ENCODE results near the gene RILPL2.
"Not testable (repeated sequence)": the region's sequence is repeated elsewhere in the genome, so short reads cannot be mapped to it uniquely, and the experiment has no call there.

Gene RILPL2

DNA sequence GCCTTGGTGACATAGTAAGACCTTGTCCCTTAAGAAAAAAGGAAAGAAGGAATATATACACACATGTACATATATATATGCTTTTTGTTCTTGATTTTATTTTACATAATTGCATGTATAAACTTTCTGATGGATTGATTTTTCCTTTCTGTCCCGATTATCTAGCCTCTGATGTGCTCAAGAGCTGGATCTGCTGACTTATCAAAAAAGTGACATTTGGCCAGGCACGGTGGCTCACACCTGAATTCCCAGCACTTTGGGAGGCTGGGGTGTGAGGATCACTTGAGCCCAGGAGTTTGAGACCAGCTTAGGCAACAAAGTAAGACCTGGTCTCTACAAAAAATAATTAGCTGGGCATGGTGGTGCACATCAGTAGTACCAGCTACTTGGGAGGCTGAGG, 33.5 kb upstream of the RILPL2 start:
- TF ChIP-seq CTBP1 (IDR thresholded peaks at IDR 0.05; ENCODE audit: borderline replicate concordance), result no peak
- no peak for TF ChIP-seq HDGF (IDR thresholded peaks at IDR 0.05; ENCODE audit: borderline replicate concordance)
- CTCF ChIA-PET, result no interaction called here
- POLR2A ChIA-PET, result interaction anchor here (1.6 kb wide), 1 partner anchor 11 kb away, joined by 5 read pairs; the partner anchor contains the start of gene SNRNP35
- DNase-seq (ENCODE audit: extremely low spot score), result no peak

DNA sequence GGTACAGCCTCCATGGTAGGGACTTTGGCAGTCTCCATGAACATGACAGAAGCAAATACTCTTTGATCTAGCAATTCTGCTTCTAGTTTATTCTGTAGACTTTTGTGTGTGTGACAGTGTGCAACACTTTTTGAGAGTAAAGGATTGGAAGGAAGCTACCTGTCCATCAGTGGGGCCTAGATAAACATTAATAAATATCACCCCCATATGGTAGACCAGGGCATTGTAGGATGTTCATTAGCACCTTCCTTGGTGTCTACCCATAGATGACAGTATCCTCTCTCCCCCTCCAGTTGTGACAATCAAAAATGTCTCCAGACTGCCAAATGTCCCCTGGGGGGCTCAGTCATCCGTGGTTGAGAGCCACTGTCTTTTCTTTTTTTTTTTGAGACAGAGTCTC, 32.3 kb upstream of the RILPL2 start:
- DNase-seq (ENCODE audit: extremely low spot score), result no peak
- POLR2A ChIA-PET, result interaction anchor here (1.0 to 1.6 kb wide), 2 partner anchors 10 to 103 kb away, joined by 3 to 5 read pairs; partner anchors contain the start of gene SNRNP35
- CTCF ChIA-PET, result interaction anchor here (0.7 to 0.9 kb wide), 2 partner anchors 9 to 85 kb away, joined by 4 read pairs; partner anchors contain the start of gene KMT5A
- TF ChIP-seq FOXA1 (IDR thresholded peaks at IDR 0.05) (no peak), PKNOX1 (IDR thresholded peaks at IDR 0.05) (no peak; the same call in 1 of the 2 replicates), FOXK2 (IDR thresholded peaks at IDR 0.05) (no peak), SUZ12 (IDR thresholded peaks at IDR 0.05) (no peak)

DNA sequence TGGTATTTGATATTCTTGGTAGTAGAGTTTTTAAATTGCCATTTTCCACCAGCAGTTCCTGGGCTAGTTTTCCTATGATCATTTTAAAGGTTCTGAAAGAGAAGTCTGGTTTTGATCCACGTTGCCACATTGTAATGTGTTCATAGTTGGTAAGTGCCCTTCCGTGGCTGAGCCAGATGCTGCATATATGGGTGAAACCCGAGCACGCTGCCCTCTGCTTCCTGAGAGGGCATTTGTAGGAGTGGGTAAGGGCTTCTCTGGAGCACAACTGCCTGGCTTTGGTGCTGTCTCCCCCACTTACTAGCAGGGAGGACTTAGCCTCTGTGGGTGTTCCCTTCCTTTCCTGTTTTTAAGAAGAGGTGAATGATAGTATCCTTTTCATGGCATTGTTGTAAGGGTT, 28.6 kb upstream of the RILPL2 start:
- CTCF ChIA-PET, result no interaction called here
- DNase-seq (ENCODE audit: extremely low spot score), result no peak
- POLR2A ChIA-PET, result no interaction called here

GRCh38 chr12:123463174-123463573, 26.7 kb upstream of the RILPL2 start:
- CTCF ChIA-PET, result not testable (repeated sequence)

More for the DNA sequence above, 28.6 kb upstream of the RILPL2 start:
- TF ChIP-seq ELF4 (IDR thresholded peaks at IDR 0.05) (no peak), LEF1 (IDR thresholded peaks at IDR 0.05; ENCODE audit: borderline replicate concordance) (no peak)

GRCh38 chr12:123457980-123458779, 21.7 kb upstream of the RILPL2 start, which contains the start of gene SNRNP35:
Gene SNRNP35, plus strand, starts transcription at chr12:123458139. Its CDS starts 7,402 bp downstream, at chr12:123465541.
- CTCF ChIA-PET, result interaction anchor here (0.6 kb wide), 1 partner anchor 221 kb away, joined by 3 read pairs; no protein-coding TSS in a partner anchor
- peak; percentile 66 for DNase-seq (ENCODE audit: extremely low spot score)
- POLR2A ChIA-PET, result interaction anchor here (0.8 to 2.8 kb wide), 15 partner anchors 9 to 1482 kb away, joined by 3 to 6 read pairs (median 3); partner anchors contain the start of genes KMT5A, MPHOSPH9 and MTRFR
- TF ChIP-seq FOXK2 (IDR thresholded peaks at IDR 0.05), result no peak
- TF ChIP-seq LEF1 (IDR thresholded peaks at IDR 0.05; ENCODE audit: borderline replicate concordance), result no peak
- 0 out of 2 replicates have a peak, but pooled peaks have one; percentile 36 for TF ChIP-seq CTBP1 (IDR thresholded peaks at IDR 0.05; ENCODE audit: borderline replicate concordance)
- peak; percentile 93 for TF ChIP-seq NFRKB (IDR thresholded peaks at IDR 0.05)
- peak; percentile 96 for TF ChIP-seq ZNF384 (IDR thresholded peaks at IDR 0.05)
- peak; percentile 22 for TF ChIP-seq ELF4 (IDR thresholded peaks at IDR 0.05)
- TF ChIP-seq L3MBTL2 (conservative IDR thresholded peaks at IDR 0.05), result peak; percentile 85

More at GRCh38 chr12:123463174-123463573, 26.7 kb upstream of the RILPL2 start:
- POLR2A ChIA-PET; DNase-seq (ENCODE audit: extremely low spot score): not testable (repeated sequence)

DNA sequence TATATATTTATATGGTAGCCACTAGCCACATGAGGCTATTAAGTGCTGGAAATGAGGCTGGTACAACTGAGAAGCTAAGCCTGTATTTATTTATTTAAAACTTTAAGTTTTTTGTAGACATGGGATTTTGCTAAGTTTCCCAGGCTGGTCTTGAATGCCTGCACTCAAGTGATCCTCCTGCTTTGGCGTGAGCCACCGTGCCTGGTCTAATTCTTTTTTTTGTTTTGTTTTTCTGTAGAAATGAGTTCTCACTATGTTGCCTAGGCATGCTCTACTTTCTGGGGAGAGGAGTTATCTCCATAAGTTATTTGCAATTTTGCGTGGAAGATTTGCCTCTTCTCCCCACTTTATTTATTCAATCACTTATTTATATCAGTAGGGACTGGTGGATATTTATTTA, 16.7 kb upstream of the RILPL2 start:
- CTCF ChIA-PET, result no interaction called here
- POLR2A ChIA-PET, result no interaction called here
- TF ChIP-seq SP1 (IDR thresholded peaks at IDR 0.05), result no peak
- no peak for DNase-seq (ENCODE audit: extremely low spot score)

- CTCF ChIA-PET, result interaction anchor here (0.6 kb wide), 2 partner anchors 37 to 126 kb away, joined by 3 read pairs; no protein-coding TSS in a partner anchor
- POLR2A ChIA-PET; DNase-seq (ENCODE audit: extremely low spot score): not testable (repeated sequence)
Measured at GRCh38 chr12:123452276-123452550, 15.7 kb upstream of the RILPL2 start.

DNA sequence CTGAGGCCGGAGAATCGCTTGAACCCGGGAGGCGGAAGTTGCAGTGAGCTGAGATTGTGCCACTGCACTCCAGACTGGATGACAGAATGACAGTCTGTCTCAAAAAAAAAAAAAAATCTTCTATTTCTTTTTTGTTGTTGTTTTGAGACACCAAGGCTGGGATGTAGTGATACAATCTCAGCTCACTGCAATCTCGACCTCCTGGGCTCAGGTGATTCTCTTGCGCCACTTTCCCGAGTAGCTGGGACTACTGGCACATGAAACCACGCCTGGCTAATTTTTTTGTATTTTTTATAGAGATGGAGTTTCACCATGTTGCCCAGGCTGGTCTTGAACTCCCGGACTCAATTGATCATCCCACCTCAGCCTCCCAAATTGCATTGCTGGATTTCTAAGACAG, 14.2 kb upstream of the RILPL2 start:
- ChIA-PET POLR2A (no interaction called here), CTCF (no interaction called here)
- DNase-seq (ENCODE audit: extremely low spot score), result no peak
- no peak for TF ChIP-seq FOXK2 (IDR thresholded peaks at IDR 0.05)
- no peak for TF ChIP-seq CTBP1 (IDR thresholded peaks at IDR 0.05; ENCODE audit: borderline replicate concordance)
- no peak for TF ChIP-seq SP1 (IDR thresholded peaks at IDR 0.05)

DNA sequence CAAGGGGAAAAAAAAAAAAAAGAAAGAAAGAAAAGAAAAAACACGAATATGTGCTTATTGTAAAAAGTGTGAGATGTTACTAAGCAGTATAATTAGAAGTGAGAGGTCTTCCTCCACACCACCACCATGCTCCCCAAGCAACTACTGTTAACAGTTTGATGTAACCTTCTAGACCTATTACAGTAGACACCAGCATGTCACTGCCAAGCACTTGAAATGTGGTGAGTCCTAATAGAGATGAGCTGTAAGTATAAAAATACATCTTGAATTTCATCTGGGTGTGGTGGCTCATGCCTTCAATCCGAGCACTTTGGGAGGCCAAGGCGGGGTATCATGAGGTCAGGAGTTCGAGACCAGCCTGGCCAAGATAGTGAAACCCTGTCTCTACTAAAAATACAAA, 13.4 kb upstream of the RILPL2 start:
- POLR2A ChIA-PET, result no interaction called here
- CTCF ChIA-PET, result no interaction called here
- DNase-seq (ENCODE audit: extremely low spot score), result no peak
- TF ChIP-seq FOXK2 (IDR thresholded peaks at IDR 0.05), result no peak
- TF ChIP-seq NFRKB (IDR thresholded peaks at IDR 0.05), result no peak
- no peak for TF ChIP-seq HDGF (IDR thresholded peaks at IDR 0.05; ENCODE audit: borderline replicate concordance)
- TF ChIP-seq BHLHE40 (IDR thresholded peaks at IDR 0.05; ENCODE audit: borderline replicate concordance), result no peak
- no peak for TF ChIP-seq FOXA1 (IDR thresholded peaks at IDR 0.05)

- CTCF ChIA-PET, result no interaction called here
- POLR2A ChIA-PET, result interaction anchor here (0.7 to 1.8 kb wide), 2 partner anchors 10 to 23 kb away, joined by 3 to 6 read pairs; partner anchors contain the start of gene SNRNP35
- TF ChIP-seq NFRKB (IDR thresholded peaks at IDR 0.05), result no peak
- no peak for TF ChIP-seq FOXA1 (IDR thresholded peaks at IDR 0.05)
- no peak for TF ChIP-seq FOXK2 (IDR thresholded peaks at IDR 0.05)
- TF ChIP-seq ARNT (IDR thresholded peaks at IDR 0.05), result no peak
- no peak for TF ChIP-seq HDGF (IDR thresholded peaks at IDR 0.05; ENCODE audit: borderline replicate concordance)
- no peak for TF ChIP-seq PKNOX1 (IDR thresholded peaks at IDR 0.05)
- no peak for TF ChIP-seq ZNF384 (IDR thresholded peaks at IDR 0.05)
- no peak for TF ChIP-seq SUZ12 (IDR thresholded peaks at IDR 0.05)
- no peak for TF ChIP-seq FOXM1 (IDR thresholded peaks at IDR 0.05; ENCODE audit: borderline replicate concordance)
- no peak for DNase-seq (ENCODE audit: extremely low spot score)
Measured at GRCh38 chr12:123449249-123449733, 12.8 kb upstream of the RILPL2 start.
